Pancreas (tissue), 10 donors: Measurements from ENCODE around the gene MEGF6. TPM values are rescaled to one million over a fixed set of nuclear protein-coding genes. Genes with fewer than 3 reads are reported as not detected.

Source experiments
- ATAC-seq, 4 donors: fragments of 200-7000 bp; cut with Tn5 transposase; one replicate each; pipeline versions ENCODE4 v1.8.0 to v1.9.1; 2020; ENCODE audit warnings: mild to moderate bottlenecking in 4 of 4, moderate library complexity in 4 of 4
- DNase-seq, 6 donors: peaks; one replicate each; pipeline ENCODE4 v3.0.0-alpha.2; 2020
- FAIRE-seq: peaks from 2 replicates; lab custom pipeline; 2012; peaks lifted over from hg19 to GRCh38; lab: Jason Lieb, UNC
- H3K27ac ChIP-seq, 4 donors: fragments of 200-600 bp; sonication (generic); 1 replicate in 3 of 4; 2 replicates in 1 of 4; pipeline versions ENCODE4 v1.5.0 to v1.8.0; 2020
- H3K27me3 ChIP-seq, 4 donors: fragments of 200-600 bp; one replicate each; pipeline ENCODE4 v1.8.0; 2021
- H3K36me3 ChIP-seq, 3 donors: fragments of 200-600 bp; sonication (generic) in 1 of 3; one replicate each; pipeline versions ENCODE4 v1.5.0 to v1.8.0; 2020 to 2021
- H3K4me1 ChIP-seq, 3 donors: fragments of 200-600 bp; one replicate each; pipeline ENCODE4 v1.8.0; 2021
- H3K4me3 ChIP-seq, 4 donors: fragments of 200-600 bp; sonication (generic) in 2 of 4; one replicate each; pipeline versions ENCODE4 v1.5.0 to v1.8.0; 2020 to 2021
- H3K9me3 ChIP-seq, 4 donors: fragments of 200-600 bp; one replicate each; pipeline ENCODE4 v1.8.0; 2021
- CTCF ChIP-seq, 4 donors: fragments of 200-600 bp; sonication (generic) in 3 of 4; IDR thresholded peaks; one replicate each; pipeline versions ENCODE4 v1.5.0 to v1.8.0; 2021; ENCODE audit warnings: antibody characterized with exemption in 4 of 4
- WGBS, 2 donors: extraction: QIAGEN DNeasy Blood & Tissue Kit; methylation state at CpG; one replicate each; pipeline ENCODE4 v1.1.7; 2013; 5-methylcytosine and 5-hydroxymethylcytosine counted together
- intact Hi-C, 3 donors: fragments of 100-400 bp; cut with DNase I; formaldehyde crosslinking; loops; one replicate each; pipeline versions ENCODE4 v1.11.1 to v1.14.2; 2022
- polyA plus RNA-seq, 2 donors: library from polyadenylated mRNA; stranded (reverse); fragments of 200-250 nt; gene quantifications; one replicate each; pipeline ENCODE4 v1.2.3, GENCODE V29; 2013
- total RNA-seq, 6 donors: library from RNA; stranded (reverse); fragmentation: NEBNext Ultra II Directional in 4 of 6; extraction: Animal tissue kit (Norgen Biotek cat#: 25700) in 4 of 6; gene quantifications; one replicate each; pipeline versions ENCODE4 v1.2.1 to v1.2.4, GENCODE V29; 2021 to 2023
- donor health status: healthy with polysubstance abuse.
- donor health status: DM: no; HTN: no; CAD: no; lungs with moderate emphysema.
- donor health status: DM: no; HTN: no; CAD: no.
- donor health status: control.
- donor health status: control.
- donor health status: Bipolar disorder and iron deficiency.
- donor health status: DM: yes; HTN: yes; CAD: no.
- donor health status: DM: no; HTN: no; CAD: no.
- donor health status: DM: no; HTN: no; CAD: no.
- donor health status: DM: yes; HTN: yes; CAD: no.

MEGF6 gene
- total and polyA plus RNA-seq, 8 donors, result 2.6 to 20.0 (median 8.4) TPM

- no peak overlapping the region for H3K27ac ChIP-seq
- H3K4me3 ChIP-seq, result no peak overlapping the region
- no peaks in the 10 kb centered on the region for H3K27me3 ChIP-seq
- 92 to 94% methylated on average over 26 of the region's 26 CpGs for WGBS, 2 donors
- H3K9me3 ChIP-seq, result no peaks in the 10 kb centered on the region
- intact Hi-C loops, result no loop called here
- FAIRE-seq, result no peak
- TF ChIP-seq CTCF (IDR thresholded peaks at IDR 0.05), result no peak
- H3K36me3 ChIP-seq, result peaks cover 0 to 11% (median 0%) of the 10 kb centered on the region in 3 donors
- no peaks in the 10 kb centered on the region for H3K4me1 ChIP-seq
- DNase-seq, result no peak
- no peak for ATAC-seq
These were observed 29.9 kb upstream of the MEGF6 start for GRCh38 chr1:3641046-3641760.

GRCh38 chr1:3640121-3640837 lies 29.0 kb upstream of the MEGF6 start:
- Histone ChIP-seq H3K9me3 (no peaks in the 10 kb centered on the region), H3K27me3 (no peaks in the 10 kb centered on the region), H3K4me1 (no peaks in the 10 kb centered on the region), H3K36me3 (peaks cover 0 to 11% (median under 1%) of the 10 kb centered on the region in 3 donors), H3K27ac (no peak overlapping the region), H3K4me3 (no peak overlapping the region)
- intact Hi-C loops, result no loop called here
- 89 to 90% methylated on average over 35 to 36 of the region's 36 CpGs for WGBS, 2 donors
- no peak for DNase-seq
- no peak for TF ChIP-seq CTCF (IDR thresholded peaks at IDR 0.05)
- ATAC-seq, result no peak
- FAIRE-seq, result no peak

- no peak for FAIRE-seq
- no peaks in the 10 kb centered on the region for H3K4me1 ChIP-seq
- TF ChIP-seq CTCF (IDR thresholded peaks at IDR 0.05), result no peak
- intact Hi-C loops, result loop anchor here in 1 of 3 donors (10.0 kb wide), 1 partner anchor 145 kb away; no protein-coding TSS in a partner anchor
- no peak for ATAC-seq
- no peaks in the 10 kb centered on the region for H3K27me3 ChIP-seq
- no peak overlapping the region for H3K4me3 ChIP-seq
- H3K27ac ChIP-seq, result no peak overlapping the region
- no peak for DNase-seq
- H3K36me3 ChIP-seq, result peaks cover 0 to 17% (median 5%) of the 10 kb centered on the region in 3 donors
- 90 to 94% methylated on average over 23 of the region's 23 CpGs for WGBS, 2 donors
- no peaks in the 10 kb centered on the region for H3K9me3 ChIP-seq
These were observed 28.1 kb upstream of the MEGF6 start for GRCh38 chr1:3639397-3639911.

GRCh38 chr1:3638676-3639075 lies 27.4 kb upstream of the MEGF6 start:
- H3K4me1 ChIP-seq, result no peaks in the 10 kb centered on the region
- ATAC-seq, result no peak
- peaks cover 0 to 17% (median 5%) of the 10 kb centered on the region in 3 donors for H3K36me3 ChIP-seq
- 95 to 98% methylated on average over 15 of the region's 15 CpGs for WGBS, 2 donors
- H3K9me3 ChIP-seq, result no peaks in the 10 kb centered on the region
- no peak overlapping the region for H3K27ac ChIP-seq
- intact Hi-C loops, result loop anchor here in 1 of 3 donors (10.0 kb wide), 1 partner anchor 144 kb away; no protein-coding TSS in a partner anchor
- no peak for DNase-seq
- H3K4me3 ChIP-seq, result no peak overlapping the region
- no peaks in the 10 kb centered on the region for H3K27me3 ChIP-seq
- FAIRE-seq, result no peak
- no peak for TF ChIP-seq CTCF (IDR thresholded peaks at IDR 0.05)
